Measurements from ENCODE around the gene NOL6.
"Not testable (repeated sequence)": the region's sequence is repeated elsewhere in the genome, so short reads cannot be mapped to it uniquely, and the experiment has no call there.

The NOL6 gene

GRCh38 chr9:33472171-33472880, 1.4 kb downstream of the NOL6 start:
- peak; percentile 51 for DNase-seq

GRCh38 chr9:33471361-33471760, 2.4 kb downstream of the NOL6 start:
- no peak for DNase-seq

- DNase-seq = peak; percentile 44
Measured at GRCh38 chr9:33469891-33470290, 3.8 kb downstream of the NOL6 start.

GRCh38 chr9:33468797-33469621, 4.7 kb downstream of the NOL6 start:
- peak; percentile 43 for DNase-seq

GRCh38 chr9:33468215-33468730, 5.5 kb downstream of the NOL6 start:
- peak; percentile 52 for DNase-seq

GRCh38 chr9:33467526-33467925, 6.2 kb downstream of the NOL6 start:
- peak; percentile 47 for DNase-seq

- peak; percentile 89 for DNase-seq
Measured at GRCh38 chr9:33466565-33467495, 6.9 kb downstream of the NOL6 start.

GRCh38 chr9:33465596-33466564, 7.8 kb downstream of the NOL6 start:
- DNase-seq = peak; percentile 54

- no peak for DNase-seq
Measured at GRCh38 chr9:33465096-33465495, 8.6 kb downstream of the NOL6 start.

GRCh38 chr9:33464045-33464636, 9.6 kb downstream of the NOL6 start:
- no peak for DNase-seq

GRCh38 chr9:33463151-33463550, 10.6 kb downstream of the NOL6 start:
- DNase-seq = no peak

- peak; percentile 54 for DNase-seq
Measured at GRCh38 chr9:33461492-33461891, 12.2 kb downstream of the NOL6 start.

GRCh38 chr9:33460854-33461253, 12.9 kb downstream of the NOL6 start:
- peak; percentile 55 for DNase-seq

- DNase-seq = no peak
Measured at GRCh38 chr9:33459115-33459514, 14.6 kb downstream of the NOL6 start.

GRCh38 chr9:33458444-33458843, 15.3 kb downstream of the NOL6 start:
- DNase-seq = peak; percentile 77

- DNase-seq = no peak
Measured at GRCh38 chr9:33455945-33456344, 17.8 kb downstream of the NOL6 start.

GRCh38 chr9:33455456-33455855, 18.3 kb downstream of the NOL6 start:
- not testable (repeated sequence) for DNase-seq

GRCh38 chr9:33454661-33455026, 19.1 kb downstream of the NOL6 start:
- not testable (repeated sequence) for DNase-seq

GRCh38 chr9:33453999-33454660, 19.6 kb downstream of the NOL6 start:
- no peak for DNase-seq

GRCh38 chr9:33453286-33453860, 20.4 kb downstream of the NOL6 start:
- no peak for DNase-seq

All from activated CD8-positive, alpha-beta memory T cell treated with anti-CD3 and anti-CD28 coated beads for 24 hours (primary cell).